ENCODE data around the gene SPON1. TPM values are rescaled to one million over a fixed set of nuclear protein-coding genes. Genes with fewer than 3 reads are reported as not detected.
A peak's percentile ranks its signal among the peaks of the same experiment; 100 is the strongest.

The SPON1 gene
- 2.4 and 3.7 TPM in 2 replicates for total RNA-seq (2014; rRNA removed; shearing (Covaris generic))
- polyA plus RNA-seq (2016; fragmentation: Nextera tagmentation; extraction: Ambion mirVana), result 3.8 and 5.4 TPM in 2 replicates

- Histone ChIP-seq H3K79me2 (ENCODE audit: insufficient read depth) (no peaks in the 10 kb centered on the region), H3K4me1 (ENCODE audit: insufficient read depth) (no peaks in the 10 kb centered on the region), H2AFZ (peak within 1 kb of the TSS; percentile 43), H3K9me3 (ENCODE audit: low read depth) (no peaks in the 10 kb centered on the region), H3K36me3 (ENCODE audit: low read depth) (no peaks in the 10 kb centered on the region), H3K9me2 (ENCODE audit: insufficient read depth) (no peaks in the 10 kb centered on the region), H3K4me3 (peak within 1 kb of the TSS; percentile 34; the same call in 1 of the 2 replicates), H3K9ac (no peak within 1 kb of the TSS), H4K20me1 (ENCODE audit: insufficient read depth) (no peaks in the 10 kb centered on the region), H3K4me2 (ENCODE audit: unreplicated experiment) (peak within 1 kb of the TSS; percentile 62), H3F3A (ENCODE audit: insufficient read depth) (no peaks in the 10 kb centered on the region), H3K27me3 (replicated peaks; ENCODE audit: insufficient read depth) (peaks cover 82% of the 10 kb centered on the region), H3K27ac (no peak within 1 kb of the TSS)
- peak; percentile 53 for DNase-seq
- in situ Hi-C loops (cut with MboI), result loop anchor here (5.0 to 10.0 kb wide), 2 partner anchors 182 to 285 kb away; no protein-coding TSS in a partner anchor
- peak; percentile 47 for TF ChIP-seq EZH2 (IDR thresholded peaks at IDR 0.05; ENCODE audit: insufficient read depth, poor library complexity, severe bottlenecking)
- no peak; the same call in 1 of the 2 replicates for TF ChIP-seq EZH2phosphoT487 (IDR thresholded peaks at IDR 0.05; ENCODE audit: insufficient read depth, low read depth)
- WGBS, 2 experiments (ENCODE audit: low coverage in 1 of 2, low lambda C conversion rate in 2 of 2, missing lambda C conversion rate in 2 of 2), result 1 to 4% methylated on average over 71 to 74 of the region's 74 CpGs
These were observed at the start of gene SPON1 for GRCh38 chr11:13962562-13963168. Gene SPON1, plus strand, starts transcription at chr11:13962723. Its CDS starts 182 bp downstream, at chr11:13962905.

GRCh38 chr11:13917264-13917663 lies 45.3 kb upstream of the SPON1 start:
- peaks cover 1% of the 10 kb centered on the region; the same call in 1 of the 2 replicates for H3K27me3 ChIP-seq (replicated peaks; ENCODE audit: insufficient read depth)
- H3K9me2 ChIP-seq (ENCODE audit: insufficient read depth), result no peaks in the 10 kb centered on the region
- no peak overlapping the region for H3K4me2 ChIP-seq (ENCODE audit: unreplicated experiment)
- H3K9ac ChIP-seq, result no peak overlapping the region
- no peak overlapping the region for H2AFZ ChIP-seq
- H3K9me3 ChIP-seq (ENCODE audit: low read depth), result no peaks in the 10 kb centered on the region
- H4K20me1 ChIP-seq (ENCODE audit: insufficient read depth), result no peaks in the 10 kb centered on the region
- H3K27ac ChIP-seq, result no peak overlapping the region
- 24 to 42% methylated on average over 1 of the region's 1 CpG for WGBS, 2 experiments (ENCODE audit: low coverage in 1 of 2, low lambda C conversion rate in 2 of 2, missing lambda C conversion rate in 2 of 2)
- DNase-seq, result no peak
- H3K4me3 ChIP-seq, result no peak overlapping the region
- no peaks in the 10 kb centered on the region for H3K36me3 ChIP-seq (ENCODE audit: low read depth)
- no peaks in the 10 kb centered on the region for H3F3A ChIP-seq (ENCODE audit: insufficient read depth)
- H3K79me2 ChIP-seq (ENCODE audit: insufficient read depth), result no peaks in the 10 kb centered on the region
- in situ Hi-C loops (cut with MboI), result no loop called here
- TF ChIP-seq EZH2 (IDR thresholded peaks at IDR 0.05; ENCODE audit: insufficient read depth, poor library complexity, severe bottlenecking) (no peak), EZH2phosphoT487 (IDR thresholded peaks at IDR 0.05; ENCODE audit: insufficient read depth, low read depth) (no peak)
- H3K4me1 ChIP-seq (ENCODE audit: insufficient read depth), result no peaks in the 10 kb centered on the region

DNA sequence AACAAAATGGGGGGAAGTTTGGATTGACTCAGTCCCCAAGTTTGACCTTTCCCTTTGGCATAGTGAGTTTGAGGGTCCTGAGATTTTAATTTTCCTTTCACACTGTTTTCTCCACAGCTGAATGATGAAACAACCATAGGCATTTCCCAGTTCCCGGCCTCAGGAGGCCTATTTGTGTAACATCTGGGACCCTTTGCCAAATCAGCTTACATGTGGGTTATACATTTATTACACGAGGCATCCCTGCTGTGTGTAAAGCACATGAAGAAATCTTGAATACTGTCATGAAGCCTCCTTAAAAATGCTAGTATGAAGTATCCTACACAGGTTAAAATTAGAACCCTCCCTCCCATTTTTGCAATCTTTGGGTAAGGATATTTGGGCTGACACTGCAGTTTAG lies 44.6 kb upstream of the SPON1 start:
- no peaks in the 10 kb centered on the region for H3F3A ChIP-seq (ENCODE audit: insufficient read depth)
- no peaks in the 10 kb centered on the region for H3K79me2 ChIP-seq (ENCODE audit: insufficient read depth)
- no peaks in the 10 kb centered on the region for H3K4me1 ChIP-seq (ENCODE audit: insufficient read depth)
- in situ Hi-C loops (cut with MboI), result no loop called here
- 9 to 12% methylated on average over 2 of the region's 2 CpGs for WGBS, 2 experiments (ENCODE audit: low coverage in 1 of 2, low lambda C conversion rate in 2 of 2, missing lambda C conversion rate in 2 of 2)
- no peaks in the 10 kb centered on the region for H3K9me3 ChIP-seq (ENCODE audit: low read depth)
- H3K36me3 ChIP-seq (ENCODE audit: low read depth), result no peaks in the 10 kb centered on the region
- H3K9ac ChIP-seq, result no peak overlapping the region
- H2AFZ ChIP-seq, result no peak overlapping the region
- no peak for DNase-seq
- H4K20me1 ChIP-seq (ENCODE audit: insufficient read depth), result no peaks in the 10 kb centered on the region
- no peak overlapping the region for H3K4me2 ChIP-seq (ENCODE audit: unreplicated experiment)
- no peak overlapping the region for H3K27ac ChIP-seq
- no peaks in the 10 kb centered on the region for H3K9me2 ChIP-seq (ENCODE audit: insufficient read depth)
- no peak overlapping the region for H3K4me3 ChIP-seq
- no peak for TF ChIP-seq EZH2 (IDR thresholded peaks at IDR 0.05; ENCODE audit: insufficient read depth, poor library complexity, severe bottlenecking)
- TF ChIP-seq EZH2phosphoT487 (IDR thresholded peaks at IDR 0.05; ENCODE audit: insufficient read depth, low read depth), result no peak
- H3K27me3 ChIP-seq (replicated peaks; ENCODE audit: insufficient read depth), result peaks cover 7% of the 10 kb centered on the region; the same call in 1 of the 2 replicates

GRCh38 chr11:13920756-13921155 lies 41.8 kb upstream of the SPON1 start:
- WGBS, 2 experiments (ENCODE audit: low coverage in 1 of 2, low lambda C conversion rate in 2 of 2, missing lambda C conversion rate in 2 of 2), result 22 to 28% methylated on average over 3 of the region's 3 CpGs

More at GRCh38 chr11:13920756-13921155, 41.8 kb upstream of the SPON1 start:
- Histone ChIP-seq H3K9me2 (ENCODE audit: insufficient read depth) (no peaks in the 10 kb centered on the region), H3K4me2 (ENCODE audit: unreplicated experiment) (no peak overlapping the region), H3K27me3 (replicated peaks; ENCODE audit: insufficient read depth) (peaks cover 9% of the 10 kb centered on the region; the same call in 1 of the 2 replicates), H3K79me2 (ENCODE audit: insufficient read depth) (no peaks in the 10 kb centered on the region), H3F3A (ENCODE audit: insufficient read depth) (no peaks in the 10 kb centered on the region), H3K27ac (no peak overlapping the region), H3K9me3 (ENCODE audit: low read depth) (no peaks in the 10 kb centered on the region), H4K20me1 (ENCODE audit: insufficient read depth) (no peaks in the 10 kb centered on the region), H3K9ac (no peak overlapping the region), H3K4me1 (ENCODE audit: insufficient read depth) (no peaks in the 10 kb centered on the region), H2AFZ (no peak overlapping the region), H3K4me3 (no peak overlapping the region), H3K36me3 (ENCODE audit: low read depth) (no peaks in the 10 kb centered on the region)
- DNase-seq, result no peak
- in situ Hi-C loops (cut with MboI), result no loop called here
- TF ChIP-seq EZH2phosphoT487 (IDR thresholded peaks at IDR 0.05; ENCODE audit: insufficient read depth, low read depth), result no peak
- no peak for TF ChIP-seq EZH2 (IDR thresholded peaks at IDR 0.05; ENCODE audit: insufficient read depth, poor library complexity, severe bottlenecking)

All from GM23248 (cell line).